Stimulated activated CD8-positive, alpha-beta memory T cell treated with anti-CD3 and anti-CD28 coated beads, Interleukin-12 subunit alpha, Interleukin-12 subunit beta, amount 100 ng/mL, for 4 hours (primary cell): Measurements from ENCODE around the gene AIPL1.

Experiments used
- DNase-seq: peaks from one replicate; pipeline ENCODE4 v3.0.0-alpha.2; 2020; ENCODE audit warnings: low read depth

Gene AIPL1

DNA sequence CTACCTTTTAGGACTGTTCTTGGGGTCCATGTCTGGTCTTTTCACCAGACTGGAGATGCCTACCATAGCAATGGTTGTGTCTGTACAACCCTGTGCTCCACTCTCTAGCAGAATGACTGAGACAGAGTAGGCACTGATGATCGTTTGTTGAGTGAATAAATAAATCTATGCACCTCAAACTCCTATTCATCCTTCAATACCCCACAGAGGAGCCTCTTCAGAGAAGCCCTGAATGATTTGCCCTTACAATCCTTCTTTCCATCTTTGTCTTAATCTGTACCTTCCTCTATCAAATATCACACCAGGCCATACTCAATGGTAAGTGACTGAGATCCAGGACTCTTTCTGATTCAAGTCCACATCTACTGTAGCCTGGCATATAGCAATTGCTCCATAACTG lies 32.6 kb upstream of the AIPL1 start:
- no peak for DNase-seq

DNA sequence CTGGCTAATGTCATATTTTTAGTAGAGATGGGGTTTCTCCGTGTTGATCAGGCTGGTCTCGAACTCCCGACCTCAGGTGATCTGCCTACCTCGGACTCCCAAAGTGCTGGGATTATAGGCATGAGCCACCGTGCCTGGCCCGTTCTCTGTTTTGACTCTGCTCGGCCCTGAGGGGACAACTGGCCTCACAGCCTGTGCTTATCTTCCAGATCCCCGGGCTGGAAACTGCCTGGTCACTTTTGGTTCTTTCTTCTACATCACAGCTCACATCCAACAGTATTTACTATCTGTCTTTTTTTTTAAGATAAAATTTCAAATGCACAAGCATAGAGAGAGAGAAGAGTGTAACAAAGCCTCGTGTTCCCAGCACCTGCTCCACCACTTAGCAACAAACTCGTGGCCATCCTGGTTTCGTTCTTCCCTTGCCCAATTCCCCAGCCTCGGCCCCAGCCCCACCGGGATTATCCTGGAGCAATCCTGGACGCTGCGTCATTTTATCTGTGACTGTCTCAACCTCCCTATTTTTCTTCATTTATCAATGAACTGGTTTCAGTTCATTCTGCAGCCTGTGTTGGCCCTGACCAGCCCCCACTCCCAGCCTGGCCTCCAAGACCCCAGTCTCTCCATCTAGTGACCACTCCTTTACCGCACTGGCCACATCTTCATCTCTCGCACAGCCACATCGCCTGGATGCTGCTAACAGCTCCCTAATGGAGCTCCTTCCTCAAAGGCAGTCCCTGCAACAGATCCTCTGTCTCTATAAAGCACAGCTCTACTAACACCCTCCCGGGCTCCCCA lies 30.5 kb upstream of the AIPL1 start:
- DNase-seq = no peak

- no peak for DNase-seq
These were observed 29.6 kb upstream of the AIPL1 start for GRCh38 chr17:6464446-6465041.

GRCh38 chr17:6463616-6464445 lies 28.9 kb upstream of the AIPL1 start:
- no peak for DNase-seq

DNA sequence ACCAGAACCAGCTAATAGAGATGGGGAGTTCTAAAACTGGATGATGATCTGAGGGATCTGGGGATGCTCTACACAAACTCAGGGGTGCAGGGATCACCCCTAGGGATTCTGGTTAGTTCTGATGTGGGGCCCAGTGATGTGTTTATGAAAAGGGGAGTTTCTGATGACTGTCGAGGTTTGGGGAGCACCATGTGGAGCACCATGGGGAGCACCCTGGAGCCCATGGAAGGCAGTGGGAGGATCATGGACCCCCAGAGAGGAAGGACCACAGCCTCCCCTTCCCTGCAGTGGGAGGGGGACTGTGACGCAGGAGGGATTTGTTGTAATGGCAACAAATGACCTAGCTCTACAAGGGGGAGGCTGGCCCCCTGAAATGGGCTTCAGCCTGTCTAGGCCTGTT lies 27.8 kb upstream of the AIPL1 start:
- no peak for DNase-seq

DNA sequence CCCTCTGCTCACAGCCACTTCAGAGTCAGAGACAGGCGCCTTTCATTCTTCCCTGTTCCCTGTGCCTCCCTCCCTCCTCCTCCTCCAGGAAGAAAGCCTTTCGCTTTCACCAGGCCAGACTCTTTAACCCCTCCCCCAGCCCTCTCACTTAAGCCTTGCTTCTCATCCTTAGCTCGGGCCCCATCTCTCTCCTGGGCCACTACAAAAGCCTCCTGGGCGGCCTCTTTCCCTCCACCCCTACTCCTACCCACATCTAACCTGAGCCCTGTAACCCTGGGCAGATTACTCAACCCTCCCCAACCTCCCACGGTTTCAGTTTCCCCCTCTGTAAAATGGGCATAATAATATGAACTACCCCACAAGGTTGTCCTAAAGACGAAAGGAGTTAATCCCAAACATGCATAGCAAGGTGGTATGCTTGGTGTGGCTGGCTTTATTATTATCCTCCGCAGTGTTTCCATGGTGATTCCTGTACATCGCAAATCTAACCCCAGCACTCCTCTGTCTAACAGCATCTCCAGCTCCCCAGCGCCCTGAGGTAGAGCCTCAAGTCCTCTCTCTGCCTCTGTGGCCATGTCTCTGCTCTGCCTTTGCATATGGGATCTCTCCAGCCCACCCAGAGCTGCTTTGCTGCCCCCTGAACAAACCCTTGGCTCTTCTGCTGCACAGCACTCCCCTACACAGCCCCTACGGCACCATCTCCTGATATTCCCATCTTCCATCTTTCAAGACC lies 27.0 kb upstream of the AIPL1 start:
- DNase-seq = no peak

- DNase-seq = no peak
These were observed 26.3 kb upstream of the AIPL1 start for GRCh38 chr17:6461246-6461645.

- DNase-seq = no peak
These were observed 25.7 kb upstream of the AIPL1 start for GRCh38 chr17:6460531-6461161.

- DNase-seq = no peak
These were observed 23.6 kb upstream of the AIPL1 start for GRCh38 chr17:6458460-6458950.

- no peak for DNase-seq
These were observed 23.0 kb upstream of the AIPL1 start for GRCh38 chr17:6457688-6458459.

DNA sequence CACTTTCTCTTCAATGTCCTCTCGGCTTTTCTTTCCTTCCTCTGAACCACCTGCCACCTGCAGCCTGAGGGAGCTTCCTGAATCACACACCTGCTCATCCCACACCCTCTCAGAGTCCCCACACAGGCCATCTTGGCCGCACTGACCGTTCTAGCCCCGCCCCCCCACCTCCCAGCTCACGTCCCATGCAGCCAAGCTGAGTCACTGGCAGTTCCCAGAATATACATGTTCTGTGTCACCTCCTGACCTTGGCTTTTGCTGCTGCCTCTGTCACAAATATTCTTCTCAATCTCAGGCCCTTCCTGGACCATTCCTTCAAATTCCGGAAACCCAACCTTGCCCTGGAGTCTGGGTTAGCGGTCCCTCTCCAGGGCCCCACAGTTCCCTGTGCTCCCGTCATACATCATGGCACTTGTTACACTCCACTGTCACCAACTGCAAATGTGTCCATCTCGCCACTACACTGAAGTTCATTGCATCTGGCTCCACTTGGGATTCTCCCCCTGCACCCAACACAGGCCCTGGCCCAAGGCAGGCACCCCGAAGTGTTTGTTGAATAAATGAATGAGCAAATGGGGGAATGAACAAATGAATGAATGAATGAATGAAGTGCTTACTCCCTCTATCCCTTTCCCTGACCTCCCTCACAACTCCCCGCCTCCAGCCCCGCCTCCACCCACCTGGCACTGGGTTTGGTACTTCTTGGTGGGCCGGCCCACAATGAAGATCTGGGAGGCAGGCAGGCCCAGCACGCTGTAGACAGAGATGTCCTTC lies 22.2 kb upstream of the AIPL1 start:
- DNase-seq = no peak

DNA sequence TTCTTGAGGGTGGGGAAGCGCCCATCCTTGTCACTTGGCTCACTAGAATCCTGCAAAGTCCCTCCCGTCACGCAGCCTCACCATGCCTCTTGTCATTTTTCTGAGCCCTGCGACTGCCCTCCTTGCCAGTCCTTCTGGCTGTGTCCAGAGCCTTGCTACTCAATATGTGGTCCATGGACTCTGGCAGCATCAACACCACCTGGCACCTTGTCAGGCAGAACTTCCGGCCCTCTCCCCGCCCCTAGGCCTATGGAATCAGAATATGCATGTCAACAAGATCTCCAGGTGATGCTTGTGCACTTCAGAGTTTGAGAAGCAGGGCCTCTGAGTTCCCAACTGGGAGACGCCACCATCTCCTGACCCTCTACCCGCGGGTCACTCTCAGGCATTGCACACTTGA lies 21.4 kb upstream of the AIPL1 start:
- DNase-seq = no peak

DNA sequence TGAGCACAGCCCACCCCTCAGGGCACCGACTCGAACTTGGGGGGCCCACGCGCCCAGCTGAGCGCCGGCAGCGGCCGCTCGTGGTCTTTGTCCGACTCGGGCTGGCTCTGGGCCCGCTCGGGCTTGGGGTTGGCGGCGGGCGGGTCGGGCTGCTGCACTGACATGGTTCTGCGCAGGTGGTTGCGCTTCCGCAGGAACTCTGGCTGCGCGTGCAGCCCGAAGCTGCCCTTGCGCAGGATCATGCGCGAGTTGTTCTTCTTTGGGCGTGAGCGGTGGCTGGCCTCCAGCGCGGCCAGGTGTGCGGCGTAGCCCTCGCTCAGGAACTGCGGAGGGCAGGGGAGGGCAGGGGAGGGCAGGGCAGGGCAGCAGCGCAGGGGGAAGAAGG lies 20.4 kb upstream of the AIPL1 start:
- no peak for DNase-seq

- no peak for DNase-seq
These were observed 19.8 kb upstream of the AIPL1 start for GRCh38 chr17:6454495-6455320.

- no peak for DNase-seq
These were observed 18.5 kb upstream of the AIPL1 start for GRCh38 chr17:6453279-6454024.

DNA sequence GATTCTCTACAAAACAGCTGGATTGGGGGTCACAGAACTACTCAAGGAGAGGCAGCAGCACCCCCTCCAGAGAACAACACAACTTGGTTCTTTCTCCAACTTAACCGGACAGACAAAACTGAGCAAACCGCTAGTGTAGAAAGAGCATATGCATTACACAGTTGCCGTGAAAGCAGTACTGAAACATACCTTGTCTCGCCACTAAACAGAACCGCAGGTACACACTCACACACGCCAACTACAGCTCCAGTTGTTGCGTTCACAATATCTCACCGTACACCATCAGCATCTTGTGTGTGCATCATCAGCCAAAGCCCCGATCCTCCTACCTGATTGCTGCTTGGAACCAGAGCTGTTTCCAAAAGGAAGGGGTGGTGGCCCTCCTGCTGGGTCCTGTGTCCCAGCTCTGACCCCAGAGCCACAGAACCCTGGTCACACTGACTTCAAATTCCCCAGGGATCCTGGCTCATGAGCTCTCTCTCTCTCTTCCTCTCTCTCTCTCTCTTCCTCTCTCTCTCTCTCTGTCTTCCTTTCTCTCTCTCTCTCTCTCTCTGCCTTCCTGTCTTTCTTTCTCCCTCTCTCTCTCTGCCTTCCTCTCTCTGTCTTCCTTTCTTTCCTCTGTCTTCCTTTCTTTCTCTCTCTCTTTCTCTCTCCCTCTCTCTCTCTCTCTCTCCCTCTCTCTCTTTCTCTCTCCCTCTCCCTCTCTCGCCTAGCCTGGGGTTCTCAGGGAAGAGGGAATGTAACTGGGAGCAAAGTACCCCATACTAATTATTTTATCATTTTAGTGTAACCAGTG lies 17.7 kb upstream of the AIPL1 start:
- no peak for DNase-seq
